OCI-LY3 (cell line): Measurements from ENCODE around the gene SNAI1.

Experiments
- EZH2phosphoT487 ChIP-seq: fragments of 200-600 bp; shearing (Covaris generic); IDR thresholded peaks from 2 replicates; pipeline ENCODE4 v1.6.1; 2018; ENCODE audit warnings: antibody characterized with exemption, mixed run types, low read depth
- TF ChIP-seq, protein P1 (sequence below): fragments of 200-600, 300-600 bp; sonication (generic); IDR thresholded peaks from 2 replicates; pipeline ENCODE4 v1.5.1; 2014; ENCODE audit warnings: antibody characterized with exemption, low read length, low read depth

DNA sequence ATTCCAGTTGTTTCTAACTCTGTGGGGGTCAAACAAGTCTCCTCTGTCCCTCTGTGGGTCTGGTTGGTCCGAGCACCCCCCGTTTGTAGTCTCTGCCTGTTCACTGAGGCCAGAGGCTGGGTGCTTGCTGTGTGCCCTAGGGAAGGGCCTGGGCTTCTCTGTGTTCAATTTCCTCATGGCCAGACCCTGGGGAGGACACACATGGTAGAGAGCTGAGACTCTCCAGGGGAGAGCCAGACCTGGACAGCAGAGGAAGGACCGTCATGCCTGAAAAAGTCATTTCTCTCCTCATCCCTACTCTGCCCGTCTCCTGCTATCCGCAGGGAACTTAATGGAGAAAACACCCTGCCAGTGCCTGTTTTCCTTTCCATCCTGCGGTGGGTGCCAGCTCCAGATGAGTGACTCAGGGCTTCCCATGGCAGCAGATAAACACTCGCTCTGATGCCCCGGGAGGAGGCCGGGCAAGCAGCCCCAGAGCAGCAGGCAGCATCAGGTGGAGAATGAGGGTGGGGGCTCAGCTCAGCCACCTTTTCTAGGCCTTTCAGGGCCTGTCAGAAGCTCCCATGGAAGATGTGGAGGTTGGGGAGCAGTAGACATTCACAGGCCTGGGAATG is 51.9 kb downstream of the SNAI1 start:
- TF ChIP-seq, protein P1, sequence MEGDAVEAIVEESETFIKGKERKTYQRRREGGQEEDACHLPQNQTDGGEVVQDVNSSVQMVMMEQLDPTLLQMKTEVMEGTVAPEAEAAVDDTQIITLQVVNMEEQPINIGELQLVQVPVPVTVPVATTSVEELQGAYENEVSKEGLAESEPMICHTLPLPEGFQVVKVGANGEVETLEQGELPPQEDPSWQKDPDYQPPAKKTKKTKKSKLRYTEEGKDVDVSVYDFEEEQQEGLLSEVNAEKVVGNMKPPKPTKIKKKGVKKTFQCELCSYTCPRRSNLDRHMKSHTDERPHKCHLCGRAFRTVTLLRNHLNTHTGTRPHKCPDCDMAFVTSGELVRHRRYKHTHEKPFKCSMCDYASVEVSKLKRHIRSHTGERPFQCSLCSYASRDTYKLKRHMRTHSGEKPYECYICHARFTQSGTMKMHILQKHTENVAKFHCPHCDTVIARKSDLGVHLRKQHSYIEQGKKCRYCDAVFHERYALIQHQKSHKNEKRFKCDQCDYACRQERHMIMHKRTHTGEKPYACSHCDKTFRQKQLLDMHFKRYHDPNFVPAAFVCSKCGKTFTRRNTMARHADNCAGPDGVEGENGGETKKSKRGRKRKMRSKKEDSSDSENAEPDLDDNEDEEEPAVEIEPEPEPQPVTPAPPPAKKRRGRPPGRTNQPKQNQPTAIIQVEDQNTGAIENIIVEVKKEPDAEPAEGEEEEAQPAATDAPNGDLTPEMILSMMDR: no peak
- no peak for TF ChIP-seq EZH2phosphoT487
